ENCODE results near the gene ZBTB20.
A peak's percentile ranks its signal among the peaks of the same experiment; 100 is the strongest.

The ZBTB20 gene

DNA sequence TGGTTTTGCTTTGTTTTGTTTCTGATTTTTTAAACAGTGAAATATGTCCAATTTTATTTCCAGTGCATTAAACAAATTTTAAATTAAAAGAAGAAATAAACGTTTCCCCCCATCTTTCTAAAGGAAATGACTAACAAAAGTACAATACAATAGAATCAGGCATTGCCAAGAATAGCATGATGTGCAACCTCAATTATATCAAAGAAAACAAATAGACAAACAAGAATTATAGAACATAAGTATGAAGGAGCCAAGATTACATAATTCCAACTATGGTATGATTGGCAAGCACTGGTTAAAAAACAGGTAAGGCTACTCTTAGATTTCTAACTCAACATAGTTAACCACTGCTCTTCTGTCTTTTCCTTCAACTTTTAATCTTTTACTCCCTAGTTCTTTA, 826.8 kb downstream of the ZBTB20 start:
- H3K4me1 ChIP-seq (ENCODE audit: insufficient read depth, low read length), result peaks cover 33% of the 10 kb centered on the region
- H3K9me3 ChIP-seq (ENCODE audit: control insufficient read depth, insufficient read depth, low read length), result no peaks in the 10 kb centered on the region
- no peak overlapping the region for H3K9ac ChIP-seq (ENCODE audit: low read depth, low read length)
- H3K36me3 ChIP-seq (ENCODE audit: insufficient read depth, low read length), result no peaks in the 10 kb centered on the region

DNA sequence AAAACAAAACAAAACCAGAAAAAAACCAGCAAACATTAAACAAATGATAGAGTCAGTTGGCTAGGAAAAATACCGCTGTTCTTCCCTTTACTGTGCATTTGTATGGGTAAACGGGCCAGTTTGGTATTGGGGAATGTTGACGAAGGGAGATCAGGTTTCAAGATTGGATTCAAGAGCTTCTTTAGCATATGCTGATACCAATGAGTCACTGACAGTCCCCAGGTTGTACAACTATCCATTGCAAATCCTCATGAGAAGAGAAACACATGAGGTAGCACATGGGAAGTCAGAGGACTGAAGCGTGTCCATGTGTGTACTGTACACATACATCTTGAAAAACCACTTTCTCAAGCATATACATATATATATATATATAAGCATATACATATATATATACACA, 827.6 kb downstream of the ZBTB20 start:
- no peaks in the 10 kb centered on the region for H3K9me3 ChIP-seq (ENCODE audit: control insufficient read depth, insufficient read depth, low read length)
- H3K9ac ChIP-seq (ENCODE audit: low read depth, low read length), result no peak overlapping the region

DNA sequence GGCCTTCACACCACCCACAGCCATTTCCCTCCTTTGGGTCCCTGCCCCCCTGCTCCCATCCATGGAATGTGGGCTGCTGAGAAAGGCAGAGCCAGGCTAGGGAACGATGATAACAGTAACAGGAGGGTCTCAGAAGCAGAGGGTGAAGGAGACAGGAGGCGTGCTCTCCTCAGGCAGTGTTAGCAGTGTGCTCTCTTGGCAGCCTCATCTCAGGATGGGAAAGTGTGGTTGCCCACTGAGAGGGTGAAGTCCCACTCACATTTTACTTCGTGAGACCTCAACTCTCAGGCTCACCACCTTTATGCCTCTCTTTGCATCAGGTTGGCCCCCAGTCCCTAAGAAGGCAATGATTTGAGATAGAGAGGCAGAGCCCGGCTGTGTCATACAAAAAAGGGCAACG, 828.8 kb downstream of the ZBTB20 start:
- Histone ChIP-seq H3K36me3 (ENCODE audit: insufficient read depth, low read length) (no peaks in the 10 kb centered on the region), H3K4me1 (ENCODE audit: insufficient read depth, low read length) (peaks cover 24% of the 10 kb centered on the region), H3K9me3 (ENCODE audit: control insufficient read depth, insufficient read depth, low read length) (no peaks in the 10 kb centered on the region), H3K9ac (ENCODE audit: low read depth, low read length) (peak overlapping the region; percentile 7; the same call in 1 of the 2 replicates)

More for the DNA sequence above, 827.6 kb downstream of the ZBTB20 start:
- no peaks in the 10 kb centered on the region for H3K36me3 ChIP-seq (ENCODE audit: insufficient read depth, low read length)
- peaks cover 33% of the 10 kb centered on the region for H3K4me1 ChIP-seq (ENCODE audit: insufficient read depth, low read length)

DNA sequence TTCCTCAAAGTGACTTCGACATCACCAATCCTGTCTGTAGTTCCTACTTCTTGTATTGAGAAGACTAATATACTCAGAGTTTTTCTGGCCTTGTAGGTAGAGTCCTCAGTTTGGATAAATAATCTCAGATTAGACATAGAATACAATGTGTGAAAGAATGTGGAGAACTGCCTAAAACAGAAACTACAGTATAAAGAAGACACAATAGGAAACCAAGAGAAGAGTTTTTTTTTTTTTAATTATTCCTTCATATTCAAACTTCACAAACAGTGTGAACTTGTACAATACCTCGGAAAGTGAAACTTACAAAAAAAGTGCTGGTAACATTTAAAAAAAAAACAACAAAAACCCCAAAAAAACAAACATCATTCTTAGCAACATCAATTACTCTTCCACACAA, 832.8 kb downstream of the ZBTB20 start:
- Histone ChIP-seq H3K9ac (ENCODE audit: low read depth, low read length) (no peak overlapping the region), H3K36me3 (ENCODE audit: insufficient read depth, low read length) (no peaks in the 10 kb centered on the region), H3K9me3 (ENCODE audit: control insufficient read depth, insufficient read depth, low read length) (no peaks in the 10 kb centered on the region), H3K4me1 (ENCODE audit: insufficient read depth, low read length) (peaks cover 17% of the 10 kb centered on the region)

DNA sequence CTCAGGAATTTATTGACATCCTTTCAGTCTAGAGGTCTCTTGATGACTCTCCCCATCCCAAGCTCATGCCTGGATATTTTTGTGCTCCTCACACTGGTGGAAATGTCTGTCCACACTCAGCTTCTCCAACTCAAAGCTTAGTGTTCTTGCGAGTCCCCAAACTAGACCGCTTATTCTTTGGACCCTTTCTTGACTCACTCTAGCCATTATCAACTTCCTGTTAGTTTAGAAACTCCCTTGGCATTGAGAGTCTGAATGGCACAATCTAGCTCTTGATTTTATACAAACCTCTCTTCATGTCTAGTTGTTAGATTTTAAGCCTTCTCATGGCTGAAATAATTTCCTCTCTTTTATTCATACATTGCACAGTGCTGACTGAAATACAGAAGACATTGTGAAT, 833.7 kb downstream of the ZBTB20 start:
- Histone ChIP-seq H3K9ac (ENCODE audit: low read depth, low read length) (no peak overlapping the region), H3K9me3 (ENCODE audit: control insufficient read depth, insufficient read depth, low read length) (no peaks in the 10 kb centered on the region), H3K36me3 (ENCODE audit: insufficient read depth, low read length) (no peaks in the 10 kb centered on the region), H3K4me1 (ENCODE audit: insufficient read depth, low read length) (peaks cover 10% of the 10 kb centered on the region)

DNA sequence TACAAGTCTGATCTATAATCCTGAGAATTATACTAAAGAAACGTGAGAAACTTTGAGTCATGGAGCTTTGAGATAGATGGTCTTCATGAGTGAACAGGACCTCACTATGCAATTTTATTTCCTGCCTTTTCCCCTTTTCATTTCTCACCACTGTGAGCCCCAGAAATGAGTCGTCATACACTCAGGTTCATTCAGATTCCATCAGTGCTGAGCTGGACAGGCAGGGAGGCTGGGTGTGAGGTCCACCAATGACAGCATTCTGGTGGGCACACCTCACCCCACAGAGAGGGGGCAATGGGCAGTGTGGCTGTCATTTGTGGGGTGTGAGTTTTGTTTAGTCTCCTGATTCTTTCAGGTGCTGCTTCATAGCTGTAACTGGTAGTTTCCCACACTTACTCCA, 836.4 kb downstream of the ZBTB20 start:
- Histone ChIP-seq H3K4me1 (ENCODE audit: insufficient read depth, low read length) (no peaks in the 10 kb centered on the region), H3K9ac (ENCODE audit: low read depth, low read length) (no peak overlapping the region), H3K9me3 (ENCODE audit: control insufficient read depth, insufficient read depth, low read length) (no peaks in the 10 kb centered on the region), H3K36me3 (ENCODE audit: insufficient read depth, low read length) (no peaks in the 10 kb centered on the region)

DNA sequence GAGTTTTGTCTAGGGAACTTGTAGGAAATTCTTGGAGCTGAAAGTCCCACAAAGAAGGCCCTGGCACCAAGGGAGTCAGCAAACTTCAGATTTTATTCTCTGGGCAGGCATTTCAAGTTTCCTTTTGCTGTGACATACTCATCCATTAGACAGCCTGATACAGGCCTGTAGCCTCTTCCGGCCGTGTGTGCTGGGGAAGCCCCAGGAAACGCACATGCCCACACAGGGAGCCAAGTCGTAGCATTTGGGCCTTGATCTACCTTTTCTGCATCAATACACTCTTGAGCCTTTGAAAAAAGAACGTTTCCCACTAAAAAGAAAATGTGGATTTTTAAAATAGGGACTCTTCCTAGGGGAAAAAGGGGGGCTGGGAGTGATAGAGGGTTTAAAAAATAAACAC, 838.3 kb downstream of the ZBTB20 start:
- H3K36me3 ChIP-seq (ENCODE audit: insufficient read depth, low read length), result no peaks in the 10 kb centered on the region
- H3K9ac ChIP-seq (ENCODE audit: low read depth, low read length), result no peak overlapping the region
- no peaks in the 10 kb centered on the region for H3K4me1 ChIP-seq (ENCODE audit: insufficient read depth, low read length)
- H3K9me3 ChIP-seq (ENCODE audit: control insufficient read depth, insufficient read depth, low read length), result no peaks in the 10 kb centered on the region

DNA sequence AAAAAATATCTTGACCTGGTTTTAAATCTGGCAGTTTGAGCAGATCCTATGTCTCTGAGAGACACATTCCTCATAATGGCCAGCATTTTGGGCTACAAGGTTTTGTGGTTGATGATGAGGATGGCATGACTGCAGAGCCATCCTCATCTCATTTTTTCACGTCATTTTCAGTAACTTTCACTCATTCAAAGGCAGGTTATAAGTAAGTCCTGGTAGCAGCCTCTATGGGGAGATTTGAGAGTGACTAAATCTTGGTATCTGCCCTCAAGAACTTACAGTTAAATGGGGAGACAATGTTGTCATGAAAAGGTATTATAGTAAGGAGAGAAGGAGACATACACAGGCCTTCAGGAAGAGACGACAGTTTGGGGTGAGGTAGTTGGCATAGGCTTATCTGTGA, 838.7 kb downstream of the ZBTB20 start:
- Histone ChIP-seq H3K9ac (ENCODE audit: low read depth, low read length) (no peak overlapping the region), H3K4me1 (ENCODE audit: insufficient read depth, low read length) (no peaks in the 10 kb centered on the region), H3K36me3 (ENCODE audit: insufficient read depth, low read length) (no peaks in the 10 kb centered on the region), H3K9me3 (ENCODE audit: control insufficient read depth, insufficient read depth, low read length) (no peaks in the 10 kb centered on the region)

DNA sequence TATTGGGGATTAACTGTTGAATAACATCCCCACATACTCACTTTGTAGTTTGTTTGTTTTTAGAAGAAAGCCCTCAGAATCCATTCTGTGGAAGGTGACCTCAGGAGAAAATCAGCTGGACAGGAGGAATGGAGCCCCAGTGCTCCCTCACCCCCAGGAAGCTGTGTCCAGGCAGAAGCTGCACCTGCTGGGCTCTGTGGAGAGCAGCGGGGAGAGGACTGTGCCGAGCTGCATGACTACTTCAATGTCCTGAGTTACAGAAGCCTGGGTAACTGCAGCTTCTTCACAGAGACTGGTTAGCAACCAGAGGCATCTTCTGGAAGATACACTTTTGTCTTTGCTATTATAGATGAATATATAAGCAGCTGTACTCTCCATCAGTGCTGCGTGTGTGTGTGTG, 839.3 kb downstream of the ZBTB20 start:
- no peaks in the 10 kb centered on the region for H3K4me1 ChIP-seq (ENCODE audit: insufficient read depth, low read length)
- no peaks in the 10 kb centered on the region for H3K9me3 ChIP-seq (ENCODE audit: control insufficient read depth, insufficient read depth, low read length)
- H3K9ac ChIP-seq (ENCODE audit: low read depth, low read length), result no peak overlapping the region
- H3K36me3 ChIP-seq (ENCODE audit: insufficient read depth, low read length), result no peaks in the 10 kb centered on the region

DNA sequence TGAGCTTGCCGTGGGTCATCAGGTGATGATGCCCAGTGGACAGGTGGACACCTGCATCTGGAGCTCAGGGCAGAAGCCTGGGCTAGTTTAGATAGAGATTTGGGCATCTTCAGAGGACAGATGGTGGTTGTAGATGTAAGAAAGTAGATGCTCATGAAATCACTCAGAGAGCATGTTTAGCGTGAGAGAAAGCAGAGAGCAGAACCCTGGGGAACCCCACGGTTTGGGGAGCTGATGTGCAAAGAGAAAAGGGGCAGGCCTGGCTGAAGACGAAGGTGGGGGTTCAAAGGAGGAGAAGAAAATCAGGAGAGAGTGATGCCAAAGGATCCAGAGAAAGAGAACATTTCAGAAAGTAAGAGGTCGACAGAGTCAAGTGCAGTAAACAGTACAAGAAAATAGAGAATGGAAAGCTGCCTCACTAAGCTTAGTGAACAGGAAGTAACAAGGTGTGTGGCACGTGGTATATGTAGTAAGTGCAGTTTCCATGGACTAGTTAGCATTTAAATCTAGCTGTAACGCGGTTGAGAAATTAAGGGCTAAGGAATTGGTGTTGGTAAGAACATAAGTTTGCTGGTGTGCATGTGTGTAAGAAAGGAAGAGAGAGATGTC, 839.8 kb downstream of the ZBTB20 start:
- Histone ChIP-seq H3K9ac (ENCODE audit: low read depth, low read length) (no peak overlapping the region), H3K9me3 (ENCODE audit: control insufficient read depth, insufficient read depth, low read length) (no peaks in the 10 kb centered on the region), H3K36me3 (ENCODE audit: insufficient read depth, low read length) (no peaks in the 10 kb centered on the region), H3K4me1 (ENCODE audit: insufficient read depth, low read length) (no peaks in the 10 kb centered on the region)

DNA sequence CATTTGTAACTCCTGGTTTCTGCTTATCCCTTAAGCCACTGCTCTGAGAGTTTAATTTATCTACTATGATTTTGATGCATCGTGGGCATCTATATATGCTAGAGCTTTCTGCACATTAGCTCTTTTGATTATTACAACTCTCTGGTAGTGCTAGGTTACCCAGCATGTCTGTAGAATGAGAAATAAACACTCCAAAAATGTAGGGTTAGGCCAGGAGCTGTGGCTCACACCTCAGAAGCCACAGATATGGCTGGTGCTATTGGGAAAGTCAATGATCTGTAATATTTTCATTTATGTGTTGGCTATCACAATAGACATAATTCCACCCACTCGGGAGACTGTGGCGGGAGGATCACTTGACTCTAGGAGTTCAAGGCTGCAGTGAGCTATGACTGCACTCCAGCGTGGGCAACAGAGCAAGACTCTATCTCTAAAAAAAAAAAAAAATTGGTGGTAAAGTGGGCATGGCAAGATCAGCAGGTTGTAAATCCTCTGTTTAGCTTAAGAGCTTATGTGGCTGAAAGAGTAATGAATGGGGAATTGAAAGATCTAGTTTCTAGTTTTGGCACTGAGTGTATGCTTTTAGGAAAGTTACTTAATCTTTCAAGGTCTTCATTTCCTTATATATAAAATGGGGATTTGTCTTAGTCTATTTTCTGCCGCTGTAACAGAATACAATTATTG, 847.0 kb downstream of the ZBTB20 start:
- H3K9ac ChIP-seq (ENCODE audit: low read depth, low read length), result no peak overlapping the region
- H3K36me3 ChIP-seq (ENCODE audit: insufficient read depth, low read length), result no peaks in the 10 kb centered on the region
- no peaks in the 10 kb centered on the region for H3K9me3 ChIP-seq (ENCODE audit: control insufficient read depth, insufficient read depth, low read length)
- H3K4me1 ChIP-seq (ENCODE audit: insufficient read depth, low read length), result no peaks in the 10 kb centered on the region

DNA sequence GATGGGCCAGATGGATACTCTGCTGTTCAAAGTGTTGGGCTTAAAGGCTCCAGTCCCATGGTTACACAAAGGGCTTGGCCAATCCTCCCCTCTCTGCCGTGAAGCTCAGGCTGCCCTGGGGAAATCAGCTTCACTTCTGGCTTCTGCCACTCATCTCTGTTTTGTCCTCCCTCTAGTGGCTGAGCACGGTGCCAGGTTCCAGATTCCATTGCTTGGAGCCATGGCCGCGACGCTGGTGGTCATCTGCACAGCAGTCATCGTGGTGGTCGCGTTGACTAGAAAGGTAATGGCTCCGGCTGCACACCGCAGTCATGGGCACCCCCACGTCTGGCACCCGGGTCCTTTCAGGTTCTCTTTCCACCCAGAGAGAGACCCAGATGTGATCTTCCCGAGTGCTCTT, 847.7 kb downstream of the ZBTB20 start:
- no peak overlapping the region for H3K9ac ChIP-seq (ENCODE audit: low read depth, low read length)
- no peaks in the 10 kb centered on the region for H3K36me3 ChIP-seq (ENCODE audit: insufficient read depth, low read length)
- no peaks in the 10 kb centered on the region for H3K9me3 ChIP-seq (ENCODE audit: control insufficient read depth, insufficient read depth, low read length)
- no peaks in the 10 kb centered on the region for H3K4me1 ChIP-seq (ENCODE audit: insufficient read depth, low read length)

DNA sequence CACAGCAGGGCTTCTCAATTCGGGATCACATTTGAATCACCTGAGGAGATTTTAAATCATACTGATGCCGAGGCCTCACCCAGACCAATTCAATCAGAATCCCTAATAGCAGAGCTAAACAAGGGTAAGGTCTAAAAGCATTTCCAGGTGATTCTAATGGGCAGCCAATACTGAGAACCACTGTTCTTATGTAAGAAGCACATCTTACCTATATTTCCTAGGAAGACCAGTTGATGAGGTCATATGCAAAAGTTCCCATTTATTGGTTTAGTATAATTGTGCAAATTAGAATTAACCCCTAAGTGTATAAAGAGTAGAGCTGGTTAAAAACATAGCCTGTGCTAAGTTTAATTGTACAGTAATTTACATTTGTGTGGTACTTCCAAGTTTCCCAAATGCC, 851.1 kb downstream of the ZBTB20 start:
- Histone ChIP-seq H3K9ac (ENCODE audit: low read depth, low read length) (no peak overlapping the region), H3K9me3 (ENCODE audit: control insufficient read depth, insufficient read depth, low read length) (no peaks in the 10 kb centered on the region), H3K4me1 (ENCODE audit: insufficient read depth, low read length) (peaks cover 4% of the 10 kb centered on the region; the same call in 1 of the 2 replicates), H3K36me3 (ENCODE audit: insufficient read depth, low read length) (no peaks in the 10 kb centered on the region)

DNA sequence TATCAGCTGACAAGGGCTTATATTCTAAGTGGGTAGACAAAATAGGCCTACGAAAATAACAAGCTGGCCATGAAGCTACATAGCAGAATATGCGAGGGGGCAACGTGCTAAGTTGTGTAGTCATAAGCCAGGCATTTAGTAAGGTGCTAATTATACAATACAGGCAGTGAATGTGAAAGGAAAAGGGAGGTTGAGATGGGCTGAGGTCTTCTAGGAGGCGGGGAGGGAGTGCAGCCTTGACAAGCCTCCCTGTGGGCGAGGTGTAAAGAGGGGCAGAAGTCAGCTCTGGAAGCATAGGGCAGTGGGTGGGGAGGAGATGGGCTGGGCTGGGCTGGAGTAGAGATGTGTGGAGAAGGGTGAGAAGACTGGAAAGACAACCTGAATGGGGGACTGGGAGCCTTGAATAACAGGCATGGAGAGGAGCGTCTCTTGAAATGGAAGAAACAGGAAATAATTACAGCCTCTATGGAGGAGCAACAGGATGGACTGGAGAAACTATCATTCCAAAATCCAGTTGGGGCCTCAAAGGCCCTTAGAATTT, 852.1 kb downstream of the ZBTB20 start:
- H3K9me3 ChIP-seq (ENCODE audit: control insufficient read depth, insufficient read depth, low read length), result no peaks in the 10 kb centered on the region
- peaks cover 4% of the 10 kb centered on the region; the same call in 1 of the 2 replicates for H3K4me1 ChIP-seq (ENCODE audit: insufficient read depth, low read length)
- H3K36me3 ChIP-seq (ENCODE audit: insufficient read depth, low read length), result no peaks in the 10 kb centered on the region
- H3K9ac ChIP-seq (ENCODE audit: low read depth, low read length), result no peak overlapping the region

DNA sequence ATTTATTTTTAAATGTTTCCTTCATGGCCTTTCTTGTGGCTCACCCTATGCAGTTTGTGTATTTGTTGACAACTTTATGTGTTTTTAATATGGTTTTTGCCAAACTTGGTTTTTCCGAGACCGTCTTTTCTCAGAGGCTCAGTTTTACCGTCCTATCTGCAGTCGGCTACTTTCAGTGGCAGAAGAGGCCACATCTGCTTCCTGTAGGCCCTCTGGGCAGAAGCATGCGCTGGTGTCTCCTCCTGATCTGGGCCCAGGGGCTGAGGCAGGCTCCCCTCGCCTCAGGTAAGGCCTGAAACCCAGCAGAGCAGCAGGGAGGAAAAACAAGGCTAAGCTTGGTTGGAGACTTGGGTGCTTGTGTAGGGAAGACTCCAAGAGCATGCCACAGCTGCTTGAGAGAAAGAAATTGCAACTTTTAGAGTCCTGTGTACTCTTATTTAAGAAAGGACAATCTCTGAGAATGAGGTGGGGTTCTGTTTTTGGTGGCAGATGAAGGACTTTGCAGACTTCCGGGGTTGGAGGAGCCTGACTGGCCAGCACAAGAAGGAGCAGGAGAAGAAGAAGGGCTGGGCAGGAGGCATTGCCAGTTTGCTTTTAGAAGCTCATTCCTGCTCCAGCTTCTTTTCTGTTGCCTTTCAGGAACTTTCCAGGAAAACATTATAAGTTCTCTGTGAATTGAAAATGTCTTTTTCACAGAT, 853.1 kb downstream of the ZBTB20 start, which contains the start of gene TIGIT:
Gene TIGIT, plus strand, starts transcription at position 191 of the 698 bp plus-strand sequence. Its CDS starts 34 bp downstream, at position 225.
- peaks cover 4% of the 10 kb centered on the region; the same call in 1 of the 2 replicates for H3K4me1 ChIP-seq (ENCODE audit: insufficient read depth, low read length)
- no peaks in the 10 kb centered on the region for H3K9me3 ChIP-seq (ENCODE audit: control insufficient read depth, insufficient read depth, low read length)
- H3K9ac ChIP-seq (ENCODE audit: low read depth, low read length), result no peak within 1 kb of the TSS
- no peaks in the 10 kb centered on the region for H3K36me3 ChIP-seq (ENCODE audit: insufficient read depth, low read length)

Measured in ES-I3 (cell line).